Measurements from ENCODE around the gene NCBP1. TPM values are rescaled to one million over a fixed set of nuclear protein-coding genes. Genes with fewer than 3 reads are reported as not detected.

NCBP1 gene
- total RNA-seq, 1 donor from 2014 or later: 36.3 TPM

DNA sequence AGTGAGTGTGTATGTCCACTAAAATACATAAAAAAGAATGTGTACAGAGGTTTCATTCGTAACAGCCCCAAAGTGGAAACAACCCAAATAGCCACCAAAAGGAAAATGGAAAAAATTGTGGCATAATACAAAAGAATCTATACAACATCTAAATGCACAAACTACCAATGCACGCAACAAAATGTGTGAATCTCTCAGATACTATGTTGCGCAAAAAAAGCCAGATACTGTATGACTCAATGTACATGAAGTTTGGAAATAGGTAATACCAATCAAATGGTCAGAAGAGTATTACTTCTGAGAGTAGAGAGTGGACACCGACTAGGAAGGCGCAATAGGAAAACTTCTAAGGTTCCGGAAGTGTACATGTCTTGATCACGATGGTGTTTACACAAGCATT, 61.1 kb downstream of the NCBP1 start:
- ChIA-PET CTCF (no interaction called here), POLR2A (no interaction called here)
- DNase-seq: no peak
- no peak overlapping the region for H3K4me3 Mint-ChIP-seq
- no peaks in the 10 kb centered on the region for H3K9me3 Mint-ChIP-seq
- intact Hi-C loops (cut with micrococcal nuclease): loop anchor here (5.0 to 10.0 kb wide), 4 partner anchors 158 to 1100 kb away; partner anchors contain the start of genes ANKS6, FOXE1, NANS and ZNF510
- no peak overlapping the region for H3K27ac Mint-ChIP-seq
- no peaks in the 10 kb centered on the region for H3K27me3 Mint-ChIP-seq
- no peak for TF ChIP-seq CTCF (IDR thresholded peaks at IDR 0.05)
- ATAC-seq (ENCODE audit: low read depth): no peak
- H3K4me1 Mint-ChIP-seq: peaks cover 58% of the 10 kb centered on the region
- peaks cover 37% of the 10 kb centered on the region for H3K36me3 Mint-ChIP-seq (ENCODE audit: low read depth)

DNA sequence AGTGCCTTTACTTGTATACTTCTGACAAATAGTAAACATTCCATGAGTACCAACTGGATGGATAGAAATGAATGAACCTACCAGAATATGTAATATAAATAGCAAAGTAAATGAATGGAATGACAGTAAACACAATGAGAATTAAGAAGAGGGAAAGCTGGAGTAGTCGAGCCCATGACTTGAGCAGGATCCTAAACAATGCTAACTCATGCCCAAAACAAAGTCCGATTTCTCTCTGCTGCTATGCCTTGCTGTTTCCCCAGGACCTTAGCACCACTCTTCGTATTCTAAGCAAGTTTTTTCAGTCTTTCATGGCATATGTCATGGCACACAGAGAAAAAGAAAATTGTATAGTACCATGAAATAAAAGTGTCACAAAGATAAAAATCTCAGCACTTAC, 61.8 kb downstream of the NCBP1 start:
- ChIA-PET CTCF (no interaction called here), POLR2A (interaction anchor here (2.5 kb wide), 1 partner anchor 62 kb away, joined by 31 read pairs; the partner anchor contains the start of genes NCBP1 and TSTD2)
- TF ChIP-seq CTCF (IDR thresholded peaks at IDR 0.05): no peak
- no peak for ATAC-seq (ENCODE audit: low read depth)
- no peaks in the 10 kb centered on the region for H3K9me3 Mint-ChIP-seq
- no peak for DNase-seq
- no peak overlapping the region for H3K4me3 Mint-ChIP-seq
- H3K36me3 Mint-ChIP-seq (ENCODE audit: low read depth): peaks cover 31% of the 10 kb centered on the region
- H3K27me3 Mint-ChIP-seq: no peaks in the 10 kb centered on the region
- H3K27ac Mint-ChIP-seq: no peak overlapping the region
- peaks cover 60% of the 10 kb centered on the region for H3K4me1 Mint-ChIP-seq
- intact Hi-C loops (cut with micrococcal nuclease): loop anchor here (5.0 to 10.0 kb wide), 4 partner anchors 157 to 1099 kb away; partner anchors contain the start of genes ANKS6, FOXE1, NANS and ZNF510

DNA sequence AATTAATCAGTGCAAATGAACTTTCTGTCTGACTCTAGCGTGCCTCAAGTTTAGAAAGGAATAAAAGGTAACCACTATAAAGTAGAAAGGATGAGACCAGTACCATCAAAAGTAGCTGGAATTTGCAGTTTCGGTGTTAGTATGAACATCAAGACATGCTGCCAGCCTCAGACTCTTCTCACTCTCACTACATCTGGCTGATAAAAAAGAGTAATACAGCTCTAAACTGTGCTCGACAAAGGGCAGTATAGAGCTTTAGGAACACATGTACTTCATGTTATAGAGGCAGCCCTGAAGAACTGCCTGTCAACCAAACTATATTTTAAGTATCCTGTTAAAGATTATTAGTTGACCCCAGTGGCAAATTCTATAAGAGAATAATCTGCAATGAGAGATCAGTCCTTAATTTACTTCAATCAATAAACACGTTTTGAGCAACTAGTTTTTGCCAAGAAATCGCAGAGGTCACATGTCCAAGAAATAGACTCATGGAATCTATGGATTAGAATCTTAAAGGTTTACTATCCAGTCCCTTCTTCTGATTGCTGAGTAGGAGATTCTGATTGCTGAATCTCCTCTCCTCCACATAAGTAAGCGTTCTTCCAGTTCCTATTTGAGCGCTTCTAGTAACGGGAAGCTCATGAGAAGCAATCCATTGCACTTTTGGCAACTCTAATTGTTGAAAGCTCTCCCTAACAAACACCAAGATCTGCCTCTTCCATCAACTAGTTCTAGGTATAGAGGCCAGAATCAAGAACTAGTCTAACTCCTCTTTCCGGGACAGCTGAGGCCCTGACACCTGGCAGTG, 62.6 kb downstream of the NCBP1 start:
- Mint-ChIP-seq H3K4me1 (peaks cover 60% of the 10 kb centered on the region), H3K4me3 (peak overlapping the region; percentile 90), H3K27ac (peak overlapping the region; percentile 94), H3K9me3 (no peaks in the 10 kb centered on the region), H3K27me3 (peaks cover 2% of the 10 kb centered on the region), H3K36me3 (ENCODE audit: low read depth) (peaks cover 24% of the 10 kb centered on the region)
- ChIA-PET POLR2A (interaction anchor here (0.6 to 3.8 kb wide), 10 partner anchors 9 to 561 kb away, joined by 3 to 31 read pairs (median 4); partner anchors contain the start of genes ANP32B, NCBP1, TBC1D2 and TRMO), CTCF (interaction anchor here (1.2 to 1.6 kb wide), 2 partner anchors 8 to 217 kb away, joined by 3 to 4 read pairs; no protein-coding TSS in a partner anchor)
- intact Hi-C loops (cut with micrococcal nuclease): loop anchor here (5.0 to 10.0 kb wide), 4 partner anchors 156 to 1099 kb away; partner anchors contain the start of genes ANKS6, FOXE1, NANS and ZNF510
- no peak for DNase-seq
- ATAC-seq (ENCODE audit: low read depth): no peak
- no peak for TF ChIP-seq CTCF (IDR thresholded peaks at IDR 0.05)

GRCh38 chr9:97696803-97697601, 63.4 kb downstream of the NCBP1 start, which contains the start of gene XPA:
Gene XPA (minus strand): TSS chr9:97697340. CDS start chr9:97697292, 48 bp downstream.
- Mint-ChIP-seq H3K9me3 (no peaks in the 10 kb centered on the region), H3K27ac (peak within 1 kb of the TSS; percentile 94), H3K4me3 (peak within 1 kb of the TSS; percentile 90), H3K27me3 (peaks cover 5% of the 10 kb centered on the region), H3K4me1 (peaks cover 60% of the 10 kb centered on the region), H3K36me3 (ENCODE audit: low read depth) (peaks cover 20% of the 10 kb centered on the region)
- CTCF ChIA-PET: interaction anchor here (0.7 to 1.6 kb wide), 4 partner anchors 9 to 287 kb away, joined by 3 to 4 read pairs (median 3); partner anchors contain the start of gene TRMO
- no peak for TF ChIP-seq CTCF (IDR thresholded peaks at IDR 0.05)
- DNase-seq: peak; percentile 96
- intact Hi-C loops (cut with micrococcal nuclease): loop anchor here (1.0 to 10.0 kb wide), 9 partner anchors 13 to 1098 kb away; partner anchors contain the start of genes ANKS6, ANP32B, FOXE1 and NANS
- peak; percentile 93 for ATAC-seq (ENCODE audit: low read depth)
- POLR2A ChIA-PET: interaction anchor here (0.6 to 3.8 kb wide), 12 partner anchors 9 to 560 kb away, joined by 3 to 31 read pairs (median 4); partner anchors contain the start of genes ANP32B, NCBP1, TBC1D2 and TRMO
